ENCODE measurements around the gene RASA4.
"Not testable (repeated sequence)": the region's sequence is repeated elsewhere in the genome, so short reads cannot be mapped to it uniquely, and the experiment has no call there.

DNA sequence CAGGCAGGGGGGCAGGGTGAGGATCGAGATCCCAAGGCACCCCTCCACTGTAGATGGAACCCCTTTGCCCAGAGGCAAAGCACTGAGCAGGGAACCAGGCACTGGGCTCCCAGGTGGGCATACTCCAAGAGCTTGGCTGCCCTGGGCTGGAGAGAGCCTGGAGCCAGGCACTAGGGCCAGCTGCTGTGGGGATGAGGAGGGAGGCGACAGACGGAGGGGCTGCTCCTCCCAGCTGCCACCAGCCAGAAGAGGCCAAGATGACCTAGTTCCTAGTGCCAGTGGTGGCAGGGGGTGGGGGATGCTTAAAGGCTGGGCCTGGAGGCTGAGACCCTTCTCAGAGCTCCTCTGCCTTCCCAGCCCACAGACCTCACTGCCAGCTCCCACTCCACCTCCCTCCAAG lies 1.7 kb downstream of the RASA4 start:
- TF ChIP-seq, protein P1, sequence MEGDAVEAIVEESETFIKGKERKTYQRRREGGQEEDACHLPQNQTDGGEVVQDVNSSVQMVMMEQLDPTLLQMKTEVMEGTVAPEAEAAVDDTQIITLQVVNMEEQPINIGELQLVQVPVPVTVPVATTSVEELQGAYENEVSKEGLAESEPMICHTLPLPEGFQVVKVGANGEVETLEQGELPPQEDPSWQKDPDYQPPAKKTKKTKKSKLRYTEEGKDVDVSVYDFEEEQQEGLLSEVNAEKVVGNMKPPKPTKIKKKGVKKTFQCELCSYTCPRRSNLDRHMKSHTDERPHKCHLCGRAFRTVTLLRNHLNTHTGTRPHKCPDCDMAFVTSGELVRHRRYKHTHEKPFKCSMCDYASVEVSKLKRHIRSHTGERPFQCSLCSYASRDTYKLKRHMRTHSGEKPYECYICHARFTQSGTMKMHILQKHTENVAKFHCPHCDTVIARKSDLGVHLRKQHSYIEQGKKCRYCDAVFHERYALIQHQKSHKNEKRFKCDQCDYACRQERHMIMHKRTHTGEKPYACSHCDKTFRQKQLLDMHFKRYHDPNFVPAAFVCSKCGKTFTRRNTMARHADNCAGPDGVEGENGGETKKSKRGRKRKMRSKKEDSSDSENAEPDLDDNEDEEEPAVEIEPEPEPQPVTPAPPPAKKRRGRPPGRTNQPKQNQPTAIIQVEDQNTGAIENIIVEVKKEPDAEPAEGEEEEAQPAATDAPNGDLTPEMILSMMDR (IDR thresholded peaks at IDR 0.05): not testable (repeated sequence)
- not testable (repeated sequence) for TF ChIP-seq EZH2 (IDR thresholded peaks at IDR 0.05)

Data from neural progenitor cell (in vitro differentiated cells).